ENCODE data around the gene DCST1. TPM values are rescaled to one million over a fixed set of nuclear protein-coding genes. Genes with fewer than 3 reads are reported as not detected.

The DCST1 gene
- total and polyA plus RNA-seq, 2 of the 4 experiments (the other 2 are of a cell fraction), result not detected

- TF ChIP-seq RAD21 (IDR thresholded peaks at IDR 0.05; ENCODE audit: low read length) (peak; percentile 97), CEBPB (IDR thresholded peaks at IDR 0.05; ENCODE audit: low read depth, low read length) (no peak), CTCF (conservative IDR thresholded peaks at IDR 0.05; ENCODE audit: low read depth, low read length) (peak; percentile 97), CHD1 (IDR thresholded peaks at IDR 0.05; ENCODE audit: low read depth, low read length) (no peak), SMC3 (IDR thresholded peaks at IDR 0.05; ENCODE audit: low read depth, low read length) (peak; percentile 87), POLR2A (IDR thresholded peaks at IDR 0.05; ENCODE audit: low read depth, low read length) (peak; percentile 57), MAZ (IDR thresholded peaks at IDR 0.05; ENCODE audit: borderline replicate concordance, low read depth, low read length) (peak; percentile 48; the same call in 1 of the 2 replicates)
- dilution Hi-C loops (cut with HindIII; ENCODE audit: low sequenced_read_pairs, unreplicated experiment) (no loop called here), in situ Hi-C loops (cut with MboI; ENCODE audit: low sequenced_read_pairs) (no loop called here), intact Hi-C loops (cut with micrococcal nuclease) (loop anchor here (2.0 to 5.0 kb wide), 2 partner anchors 104 to 503 kb away; partner anchors contain the start of genes PBXIP1 and UBE2Q1)
- no peak overlapping the region for H3K56ac ChIP-seq (ENCODE audit: extremely low read depth, insufficient read depth, low read length)
- peaks cover 4% of the 10 kb centered on the region; the same call in 1 of the 2 replicates for H3K4me1 ChIP-seq (ENCODE audit: control insufficient read depth, insufficient read depth, low read length)
- BruUV-seq (replicated peaks), result no TSS peak
- H3K14ac ChIP-seq (replicated peaks; ENCODE audit: low read depth, low read length), result no peak overlapping the region
- peaks cover 10 to 17% of the 10 kb centered on the region in 2 experiments for H3K79me1 ChIP-seq (ENCODE audit: low read depth in 1 of 2, low read length in 2 of 2)
- H3K36me3 ChIP-seq (ENCODE audit: control insufficient read depth, insufficient read depth, low read length), result peaks cover 11% of the 10 kb centered on the region
- 70% methylated on average over 4 of the region's 21 CpGs; no CpG with 5 or more reads in 1 of the 2 experiments for WGBS, 2 experiments (ENCODE audit: extremely low coverage in 2 of 2, insufficient read length in 1 of 2)
- no peak overlapping the region for H3K23ac ChIP-seq (ENCODE audit: low read depth, low read length)
- H2AK5ac ChIP-seq (ENCODE audit: low read depth, low read length), result no peak overlapping the region
- no peak overlapping the region for H2BK120ac ChIP-seq (ENCODE audit: low read depth, low read length)
- no peak overlapping the region for H4K5ac ChIP-seq (ENCODE audit: low read depth, low read length)
- no peak overlapping the region for H3K4me3 ChIP-seq (ENCODE audit: insufficient read depth, low read depth, low read length)
- ChIA-PET CTCF (interaction anchor here (0.6 to 1.5 kb wide), 6 partner anchors 12 to 154 kb away, joined by 3 to 12 read pairs (median 4); no protein-coding TSS in a partner anchor), POLR2A (ENCODE audit: unreplicated experiment) (no interaction called here)
- H2AK9ac ChIP-seq (replicated peaks; ENCODE audit: low read depth, low read length, poor library complexity), result peak overlapping the region; percentile 76
- peaks cover 17% of the 10 kb centered on the region for H4K20me1 ChIP-seq (ENCODE audit: insufficient read depth, low read length)
- no peak overlapping the region for H2BK15ac ChIP-seq (ENCODE audit: low read depth, low read length)
- no peak overlapping the region for H3K27ac ChIP-seq (ENCODE audit: insufficient read depth, low read length)
- peak; percentile 73 for ATAC-seq (ENCODE audit: low read depth)
- H4K91ac ChIP-seq (ENCODE audit: insufficient read depth, low read depth, low read length), result no peak overlapping the region
- H3K18ac ChIP-seq (ENCODE audit: low read depth, low read length), result no peak overlapping the region
- DNase-seq, result peak; percentile 78
- no peaks in the 10 kb centered on the region for H3K9me3 ChIP-seq (ENCODE audit: control insufficient read depth, insufficient read depth, low read length)
- peaks cover 3% of the 10 kb centered on the region; the same call in 1 of the 2 replicates for H3K9me1 ChIP-seq (ENCODE audit: insufficient read depth, low read length)
- H2BK20ac ChIP-seq (ENCODE audit: low read depth, low read length), result no peak overlapping the region
- H3K27me3 ChIP-seq (ENCODE audit: control insufficient read depth, insufficient read depth, low read length), result no peaks in the 10 kb centered on the region
- no peak overlapping the region for H3K4me2 ChIP-seq (ENCODE audit: low read depth, low read length)
- H3K4ac ChIP-seq (ENCODE audit: low read depth, low read length), result no peak overlapping the region
- H2AFZ ChIP-seq (replicated peaks; ENCODE audit: low read length, poor library complexity), result peak overlapping the region; percentile 81
- H2BK5ac ChIP-seq (ENCODE audit: low read depth, low read length, poor library complexity, severe bottlenecking), result no peak overlapping the region
- no peak overlapping the region for H4K8ac ChIP-seq (ENCODE audit: low read depth in 2 of 2, low read length in 2 of 2)
- no peak overlapping the region for H3K9ac ChIP-seq (ENCODE audit: low read depth, low read length)
Measured at GRCh38 chr1:155061381-155062150, 27.9 kb downstream of the DCST1 start.

Data from IMR-90 (cell line).